HepG2 (cell line): ENCODE results near the gene PPFIA4. TPM values are rescaled to one million over a fixed set of nuclear protein-coding genes. Genes with fewer than 3 reads are reported as not detected.

Source experiments
- ATAC-seq: fragments of 200-7000 bp; cut with Tn5 transposase; 3 replicates; pipeline ENCODE4 v1.9.1; 2020; ENCODE audit warnings: mild to moderate bottlenecking, moderate library complexity
- BruUV-seq: library from RNA; stranded (reverse); fragments of 400-500 nt; replicated peaks from 2 replicates; lab custom pipeline; 2021; lab: Mats Ljungman, UMichigan
- CTCF ChIA-PET: fragments of 300-600 bp; formaldehyde crosslinking; extraction: SDS; loops from one replicate; lab custom pipeline; 2021; ENCODE audit warnings: low total read pairs, inconsistent platforms, low intra/inter-chr PET ratio; lab: Yijun Ruan, JAX
- POLR2A ChIA-PET: fragments of 350-600 bp; sonication (Branson Sonifier 250); formaldehyde crosslinking; loops from one replicate; lab custom pipeline; 2020; ENCODE audit warnings: antibody characterized with exemption, inconsistent platforms; lab: Yijun Ruan, JAX
- DNase-seq: peaks from one replicate; pipeline ENCODE4 v3.0.0-alpha.2; 2015; ENCODE audit warnings: low spot score
- FAIRE-seq: peaks from 3 replicates; lab custom pipeline; 2011; peaks lifted over from hg19 to GRCh38; lab: Jason Lieb, UNC
- H2AFZ ChIP-seq: one replicate; pipeline ENCODE4 v1.6.1; 2011; ENCODE audit warnings: low read length, inconsistent platforms
- H3K27ac ChIP-seq: fragments of 300-600 bp; 3 replicates; pipeline ENCODE4 v1.8.0; 2011; ENCODE audit warnings: mixed run types, mild to moderate bottlenecking, mixed read lengths, low read length, inconsistent platforms; ENCODE audit not compliant: insufficient read depth; ENCODE audit errors: extremely low read length
- H3K27me3 ChIP-seq, 2 experiments: fragments of 200-600 bp in 1 of 2; 2 replicates in 1 of 2; 3 replicates in 1 of 2; pipeline versions ENCODE4 v1.6.0 to v1.8.0; 2011; ENCODE audit warnings: low read length in 2 of 2, mild to moderate bottlenecking in 2 of 2, moderate library complexity in 2 of 2, inconsistent platforms in 1 of 2; ENCODE audit not compliant: insufficient read depth in 2 of 2, control insufficient read depth in 1 of 2
- H3K36me3 ChIP-seq, 2 experiments: fragments of 200-600 bp in 1 of 2; replicated peaks in 1 of 2; 2 replicates in 1 of 2; 3 replicates in 1 of 2; pipeline versions ENCODE4 v1.5.1 to v1.8.0; 2011; ENCODE audit warnings: low read length in 2 of 2, inconsistent platforms in 1 of 2; ENCODE audit not compliant: insufficient read depth in 2 of 2, control insufficient read depth in 1 of 2
- H3K4me1 ChIP-seq: 2 replicates; pipeline ENCODE4 v1.5.1; 2012; ENCODE audit warnings: low read length, inconsistent platforms; ENCODE audit not compliant: insufficient read depth
- H3K4me2 ChIP-seq: 2 replicates; pipeline ENCODE4 v1.6.0; 2011; ENCODE audit warnings: low read depth, low read length, inconsistent platforms
- H3K4me3 ChIP-seq, 3 experiments: fragments of 200-600 bp in 1 of 3; sonication (generic), shearing (Covaris generic) in 1 of 3; replicated peaks in 1 of 3; 2 replicates each; pipeline ENCODE4 v1.5.1; 2011 to 2016; ENCODE audit warnings: low read length in 3 of 3, inconsistent platforms in 2 of 3, low read depth in 2 of 3, mild to moderate bottlenecking in 2 of 3, control low read depth in 1 of 3, mixed read lengths in 1 of 3; ENCODE audit not compliant: insufficient read depth in 1 of 3
- H3K79me2 ChIP-seq: one replicate; pipeline ENCODE4 v1.6.1; 2011; ENCODE audit warnings: low read length, inconsistent platforms; ENCODE audit not compliant: insufficient read depth
- H3K9ac ChIP-seq: 2 replicates; pipeline ENCODE4 v1.6.0; 2011; ENCODE audit warnings: mild to moderate bottlenecking, low read depth, low read length, inconsistent platforms; ENCODE audit not compliant: insufficient read depth
- H3K9me3 ChIP-seq: 2 replicates; pipeline ENCODE4 v1.5.1; 2012; ENCODE audit warnings: mild to moderate bottlenecking, low read length
- H4K20me1 ChIP-seq: 2 replicates; pipeline ENCODE4 v1.6.0; 2011; ENCODE audit warnings: inconsistent platforms, mild to moderate bottlenecking, low read length, moderate library complexity; ENCODE audit not compliant: insufficient read depth
- AKNA ChIP-seq: sonication (generic); formaldehyde crosslinking; IDR thresholded peaks from 2 replicates; pipeline ENCODE4 v1.4.0; 2020; ENCODE audit warnings: missing genetic modification reagents, borderline replicate concordance
- FOXO1 ChIP-seq: sonication (generic); formaldehyde crosslinking; IDR thresholded peaks from 2 replicates; pipeline ENCODE4 v1.4.0; 2020; ENCODE audit warnings: missing genetic modification reagents
- GPN1 ChIP-seq: sonication (generic); formaldehyde crosslinking; IDR thresholded peaks from 2 replicates; pipeline ENCODE4 v1.5.1; 2020; ENCODE audit warnings: missing genetic modification reagents, borderline replicate concordance
- MEIS2 ChIP-seq: sonication (generic); formaldehyde crosslinking; IDR thresholded peaks from 2 replicates; pipeline ENCODE4 v1.9.0; 2021; ENCODE audit warnings: mild to moderate bottlenecking, missing genetic modification reagents
- RELA ChIP-seq: sonication (generic); formaldehyde crosslinking; IDR thresholded peaks from 2 replicates; pipeline ENCODE4 v1.4.0; 2020; ENCODE audit warnings: missing genetic modification reagents
- TFAP4 ChIP-seq: sonication (generic); IDR thresholded peaks from 2 replicates; pipeline ENCODE4 v1.6.1; 2016; ENCODE audit warnings: low read depth, borderline replicate concordance
- ZFP90 ChIP-seq: sonication (generic); formaldehyde crosslinking; IDR thresholded peaks from 2 replicates; pipeline ENCODE4 v1.8.0; 2022; ENCODE audit warnings: missing genetic modification reagents, mild to moderate bottlenecking, inconsistent platforms, borderline replicate concordance
- ZNF431 ChIP-seq: sonication (generic); formaldehyde crosslinking; IDR thresholded peaks from 2 replicates; pipeline ENCODE4 v1.9.0; 2022; ENCODE audit warnings: missing genetic modification reagents, low read depth, mild to moderate bottlenecking, borderline replicate concordance
- ZUFSP ChIP-seq: sonication (generic); formaldehyde crosslinking; IDR thresholded peaks from 2 replicates; pipeline ENCODE4 v1.9.0; 2021; ENCODE audit warnings: missing genetic modification reagents, mild to moderate bottlenecking, borderline replicate concordance
- WGBS: methylation state at CpG from one replicate; pipeline ENCODE4 v1.1.6; 2017; ENCODE audit warnings: low lambda C conversion rate; 5-methylcytosine and 5-hydroxymethylcytosine counted together
- in situ Hi-C: cut with HindIII; loops from 2 replicates; pipeline ENCODE4 v1.10.0; 2017; ENCODE audit warnings: low pct_unique_long_range_greater_than_20kb; ENCODE audit not compliant: extremely low pct_ligation_motif_present
- intact Hi-C: fragments of 100-400 bp; cut with micrococcal nuclease; formaldehyde crosslinking; loops from one replicate; pipeline ENCODE4 v1.10.0; 2022; ENCODE audit not compliant: unreplicated experiment
- polyA plus RNA-seq, 8 experiments: library from polyadenylated mRNA; depleted of rRNA in 3 of 8; stranded (reverse) in 7 of 8; unstranded in 1 of 8; fragments of >200 nt; fragmentation: Illumina TruSeq in 4 of 8; extraction: Trizol in 4 of 8; gene quantifications; 2 replicates each; pipeline versions ENCODE4 v1.2.1 to v1.2.3, GENCODE V29; 2011 to 2016; ENCODE audit warnings: low read depth in 4 of 8, missing spikeins in 1 of 8, mixed read lengths in 1 of 8; ENCODE audit not compliant: insufficient read depth in 1 of 8
- total RNA-seq, 5 experiments: library from RNA; depleted of rRNA; stranded (reverse); fragments of >200 nt; fragmentation: Illumina TruSeq; extraction: Trizol; gene quantifications; 2 replicates each; pipeline ENCODE4 v1.2.3, GENCODE V29; 2016; ENCODE audit warnings: low read depth in 1 of 5

Gene PPFIA4
- total and polyA plus RNA-seq, 2 of the 13 experiments (the other 11 are each of a cell fraction or from before 2014, with no cell fraction given) = 6.4 TPM; not detected in 1

GRCh38 chr1:203097001-203097400 lies 70.7 kb downstream of the PPFIA4 start (continued):
- no peak for TF ChIP-seq ZFP90 (CRISPR knock-in tag)
- no peak for TF ChIP-seq ZUFSP (CRISPR knock-in tag)
- TF ChIP-seq, all 625 proteins: peak for 0

GRCh38 chr1:203098445-203098844 lies 72.2 kb downstream of the PPFIA4 start:
- ChIA-PET POLR2A (no interaction called here), CTCF (no interaction called here)
- Histone ChIP-seq H3K36me3 (no peaks in the 10 kb centered on the region), H3K9me3 (peaks cover 13% of the 10 kb centered on the region; the same call in 1 of the 2 replicates), H3K9ac (no peak overlapping the region), H3K79me2 (no peaks in the 10 kb centered on the region), H3K27me3 (no peaks in the 10 kb centered on the region; a peak in 2 of 5 replicates), H2AFZ (no peak overlapping the region), H3K27ac (no peak overlapping the region), H4K20me1 (no peaks in the 10 kb centered on the region), H3K4me1 (peaks cover 8% of the 10 kb centered on the region), H3K4me3 (no peak overlapping the region), H3K4me2 (no peak overlapping the region)
- TF ChIP-seq GPN1 (CRISPR knock-in tag) (no peak), MEIS2 (CRISPR knock-in tag) (no peak), TFAP4 (no peak), FOXO1 (CRISPR knock-in tag) (no peak), AKNA (no peak), RELA (CRISPR knock-in tag) (no peak), ZNF431 (CRISPR knock-in tag) (no peak)
- no TSS peak for BruUV-seq
- ATAC-seq = no peak
- in situ Hi-C loops = no loop called here
- intact Hi-C loops = no loop called here
- no peak for DNase-seq
- 0% methylated on average over 1 of the region's 1 CpG for WGBS
- FAIRE-seq = no peak
